Stromal cell of bone marrow (primary cell): ENCODE measurements around the gene TRIM16.
A peak's percentile ranks its signal among the peaks of the same experiment; 100 is the strongest.
"Not testable (repeated sequence)": the region's sequence is repeated elsewhere in the genome, so short reads cannot be mapped to it uniquely, and the experiment has no call there.

Source experiments
- DNase-seq: peaks from one replicate; pipeline ENCODE4 v3.0.0-alpha.2; 2012; ENCODE audit warnings: low read depth

TRIM16 gene

GRCh38 chr17:15658296-15658695 is 25.8 kb downstream of the TRIM16 start:
- DNase-seq = no peak

GRCh38 chr17:15657868-15658267 is 26.2 kb downstream of the TRIM16 start:
- DNase-seq = no peak

- DNase-seq = no peak
Measured at GRCh38 chr17:15654886-15655561, 29.1 kb downstream of the TRIM16 start.

GRCh38 chr17:15654401-15654800 is 29.7 kb downstream of the TRIM16 start:
- not testable (repeated sequence) for DNase-seq

DNA sequence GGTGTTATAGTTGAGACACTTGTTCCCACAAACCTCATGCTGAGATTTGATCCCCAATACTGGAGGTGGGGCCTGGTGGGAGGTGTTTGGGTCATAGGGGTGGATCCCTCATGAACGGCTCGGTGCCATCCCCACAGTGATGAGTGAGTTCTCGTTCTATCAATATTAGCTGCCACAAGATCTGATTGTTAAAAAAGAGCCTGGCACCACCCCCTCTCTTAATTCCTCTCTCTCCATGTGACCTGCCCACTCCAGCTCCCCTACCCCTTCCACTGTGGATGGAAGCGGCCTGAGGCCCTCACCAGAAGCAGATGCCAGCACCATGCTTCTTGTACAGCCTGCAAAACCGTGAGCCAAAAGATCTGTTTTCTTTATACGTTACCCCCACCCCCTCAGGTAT is 31.2 kb downstream of the TRIM16 start:
- DNase-seq = no peak

GRCh38 chr17:15651583-15652110 is 32.5 kb downstream of the TRIM16 start:
- peak; percentile 97 for DNase-seq

GRCh38 chr17:15650741-15651582 is 33.1 kb downstream of the TRIM16 start:
- DNase-seq = no peak

DNA sequence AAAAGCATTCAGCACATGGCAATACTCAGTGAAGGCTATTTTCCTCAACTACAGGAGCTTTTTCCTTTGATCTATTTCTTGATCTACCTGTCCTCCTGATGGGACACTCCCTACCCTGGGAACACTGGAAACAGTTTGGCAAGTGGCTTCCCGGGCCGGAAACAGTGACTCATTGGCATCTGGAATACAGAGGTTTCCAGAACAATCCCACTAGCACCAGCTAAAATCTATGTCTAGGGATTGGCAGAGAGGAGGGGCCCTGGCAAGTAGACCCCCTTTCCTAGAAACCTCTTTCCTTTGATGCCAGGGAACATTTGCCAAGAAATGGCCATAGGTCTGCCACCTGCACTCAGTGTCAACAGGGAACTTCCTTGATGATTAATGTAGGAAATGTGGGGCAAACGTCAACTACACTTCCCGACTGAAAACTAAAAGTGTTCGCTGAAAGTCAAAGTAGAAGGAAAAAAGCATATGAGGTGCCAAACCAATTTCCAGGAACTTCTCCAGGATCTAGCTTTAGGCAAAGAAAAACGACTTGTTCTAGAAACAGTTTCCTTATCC is 34.2 kb downstream of the TRIM16 start:
- peak; percentile 26 for DNase-seq

- DNase-seq = no peak
Measured at GRCh38 chr17:15648386-15648785, 35.7 kb downstream of the TRIM16 start.

DNA sequence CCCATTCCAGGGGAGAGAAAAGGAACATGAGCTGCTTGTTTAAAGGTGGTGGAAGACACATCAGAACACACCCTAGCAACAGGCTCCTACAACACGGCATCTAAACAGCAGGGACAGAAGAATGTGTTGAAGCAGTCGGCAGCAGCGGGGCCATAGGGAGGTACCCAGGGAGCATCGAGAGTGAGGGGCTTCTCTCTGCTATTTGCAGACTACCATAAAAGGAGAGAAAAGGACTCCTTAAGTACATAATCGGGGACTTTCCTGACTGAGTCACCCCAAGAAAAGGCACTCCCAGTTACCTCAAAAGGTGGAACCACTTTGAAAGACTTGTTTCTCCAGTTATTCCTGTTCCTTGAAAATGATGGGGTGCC is 38.2 kb downstream of the TRIM16 start:
- not testable (repeated sequence) for DNase-seq

- DNase-seq = not testable (repeated sequence)
Measured at GRCh38 chr17:15645099-15645941, 38.8 kb downstream of the TRIM16 start.

- not testable (repeated sequence) for DNase-seq
Measured at GRCh38 chr17:15642505-15643251, 41.4 kb downstream of the TRIM16 start.

GRCh38 chr17:15642014-15642413 is 42.1 kb downstream of the TRIM16 start:
- DNase-seq = not testable (repeated sequence)

GRCh38 chr17:15630930-15631453 is 53.1 kb downstream of the TRIM16 start:
- DNase-seq = not testable (repeated sequence)

- DNase-seq = not testable (repeated sequence)
Measured at GRCh38 chr17:15629991-15630390, 54.1 kb downstream of the TRIM16 start.

DNA sequence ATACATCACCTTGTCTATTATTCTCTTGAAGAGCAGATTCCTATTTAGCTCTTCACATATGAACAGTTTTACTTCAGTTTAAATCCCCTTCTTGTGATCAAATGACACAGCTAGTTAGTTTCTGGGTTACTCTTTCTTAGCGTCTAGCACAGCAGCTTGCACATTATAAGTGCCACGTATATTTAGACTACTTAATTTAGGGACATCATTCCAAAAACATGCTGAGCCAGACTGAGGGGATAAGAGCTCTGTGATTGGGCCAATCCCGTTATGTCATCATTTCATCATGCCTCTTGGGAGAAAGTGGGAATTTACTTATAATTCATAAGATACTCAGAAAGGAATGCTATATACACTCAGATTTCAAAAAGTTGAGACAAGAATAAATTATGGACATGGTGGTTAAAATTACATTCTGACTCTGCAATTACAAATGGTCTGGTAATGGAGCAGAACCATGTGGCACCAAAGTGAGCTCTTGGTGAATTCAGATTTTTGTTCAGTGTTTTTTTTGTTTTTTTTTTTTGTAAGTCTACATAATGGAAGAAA is 60.4 kb downstream of the TRIM16 start:
- DNase-seq = not testable (repeated sequence)

DNA sequence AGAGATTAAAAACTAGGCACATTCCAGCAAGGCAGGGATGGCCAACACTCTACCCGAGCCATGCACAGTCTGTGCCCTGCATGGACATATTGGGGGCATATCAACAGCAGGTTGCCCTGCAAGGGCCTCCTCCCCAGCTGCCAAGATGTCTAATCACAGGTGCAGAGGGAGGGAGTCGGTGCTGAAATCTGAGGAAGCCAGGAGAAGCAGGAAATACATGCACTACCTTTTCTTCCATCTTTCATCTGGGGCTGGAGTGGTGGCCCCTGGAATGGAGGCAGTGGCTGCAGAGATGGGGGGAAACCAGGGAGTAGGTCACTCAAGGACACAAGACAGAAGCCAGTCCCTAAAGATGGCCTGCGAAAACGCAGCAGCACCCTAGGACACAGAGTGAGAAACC is 60.9 kb downstream of the TRIM16 start:
- DNase-seq = not testable (repeated sequence)

DNA sequence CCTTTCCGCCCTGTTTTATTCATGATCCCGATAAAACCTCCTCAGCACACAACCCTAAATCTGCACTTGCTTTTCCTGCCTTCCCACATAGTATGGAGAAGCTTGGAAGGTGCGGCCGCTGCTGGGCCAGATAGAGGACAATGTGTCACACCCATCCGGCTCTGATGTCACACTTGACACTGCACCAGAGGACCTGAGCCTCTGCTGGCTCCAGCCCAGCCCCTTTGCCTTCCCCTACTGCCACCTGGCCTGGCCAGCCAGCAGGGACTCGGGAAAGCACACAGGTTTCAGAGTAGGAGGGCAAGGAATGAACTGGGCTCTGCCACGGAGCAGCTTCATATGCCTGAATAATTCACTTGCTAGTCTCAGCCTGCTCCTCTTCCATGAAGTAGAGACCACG is 62.0 kb downstream of the TRIM16 start:
- DNase-seq = not testable (repeated sequence)

DNA sequence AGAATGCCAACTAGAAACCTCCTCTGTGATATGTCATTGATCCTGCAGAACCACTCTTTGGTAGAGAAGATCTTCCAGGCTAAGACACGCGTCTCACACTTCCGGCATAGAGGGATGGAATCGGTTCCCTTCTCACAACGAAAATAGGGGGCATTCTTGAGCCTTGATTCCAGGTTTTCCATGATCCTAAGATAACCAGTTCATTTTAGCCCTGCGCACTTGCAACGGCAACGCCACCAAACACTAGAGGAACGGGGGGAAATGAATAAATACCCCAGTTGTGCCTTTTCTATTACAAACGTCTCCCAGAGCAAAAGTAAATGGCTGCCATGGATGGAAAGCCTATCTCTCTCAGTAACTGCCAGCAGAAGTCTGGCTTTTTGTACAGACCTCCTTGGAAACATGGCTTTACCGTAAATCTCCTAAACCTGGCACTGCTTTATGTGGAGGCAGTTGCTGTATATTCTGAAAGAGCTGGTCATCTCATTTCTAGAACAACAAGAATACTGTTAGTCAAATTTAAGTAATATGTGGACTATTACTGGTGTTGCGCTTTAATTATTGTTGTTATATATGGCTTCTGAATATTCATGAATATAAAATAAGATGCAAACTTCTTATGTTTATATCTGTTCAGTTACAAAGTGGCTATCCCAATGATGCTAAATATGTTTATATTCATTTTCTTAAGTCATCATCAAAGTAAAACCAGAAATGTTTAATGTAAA is 64.6 kb downstream of the TRIM16 start, which contains the start of gene FBXW10B:
FBXW10B (minus strand) TSS at position 374 of the 728 bp plus-strand sequence; CDS start at position 182, 192 bp downstream.
- DNase-seq = not testable (repeated sequence)

GRCh38 chr17:15616828-15617227 is 67.3 kb downstream of the TRIM16 start:
- DNase-seq = not testable (repeated sequence)
